ENCODE data around the gene SCRT2. TPM values are rescaled to one million over a fixed set of nuclear protein-coding genes. Genes with fewer than 3 reads are reported as not detected.

The SCRT2 gene
- total RNA-seq, 1 donor from 2014 or later, result not detected

DNA sequence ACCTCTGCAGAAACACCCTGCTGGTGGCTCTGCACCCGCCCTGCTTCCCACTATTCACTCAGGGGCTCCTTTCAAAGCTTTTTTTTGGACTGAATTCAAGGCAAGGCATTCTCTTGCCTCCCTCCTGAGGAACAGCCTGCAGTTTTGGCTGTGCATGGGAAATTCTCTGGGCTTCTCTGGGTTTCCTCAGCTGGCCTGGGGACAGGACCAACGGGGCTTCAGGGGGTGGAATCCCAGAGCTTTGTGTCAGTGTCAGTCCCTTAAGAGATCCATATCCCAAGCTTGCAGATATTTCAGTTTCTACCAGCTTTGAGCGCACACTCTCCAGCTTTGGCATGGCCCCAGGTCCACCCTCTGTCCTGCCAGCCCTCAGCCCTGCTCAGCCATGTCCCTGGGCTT, 2.0 kb downstream of the SCRT2 start:
- H3K4me2 ChIP-seq (ENCODE audit: low read length), result no peak overlapping the region
- Mint-ChIP-seq H3K27me3 (ENCODE audit: low read depth, unreplicated experiment) (peaks cover 67% of the 10 kb centered on the region), H3K36me3 (ENCODE audit: low read depth, unreplicated experiment) (peaks cover 2% of the 10 kb centered on the region), H3K9me3 (ENCODE audit: unreplicated experiment) (no peaks in the 10 kb centered on the region), H3K4me1 (ENCODE audit: low read depth, unreplicated experiment) (peaks cover 8% of the 10 kb centered on the region), H3K27ac (ENCODE audit: unreplicated experiment) (no peak overlapping the region), H3K4me3 (ENCODE audit: unreplicated experiment) (no peak overlapping the region)
- H3K9me3 ChIP-seq (ENCODE audit: insufficient read depth, low read depth, low read length), result no peaks in the 10 kb centered on the region
- TF ChIP-seq EZH2 (IDR thresholded peaks at IDR 0.05; ENCODE audit: insufficient read depth, low read length), result no peak
- TF ChIP-seq, protein P1, sequence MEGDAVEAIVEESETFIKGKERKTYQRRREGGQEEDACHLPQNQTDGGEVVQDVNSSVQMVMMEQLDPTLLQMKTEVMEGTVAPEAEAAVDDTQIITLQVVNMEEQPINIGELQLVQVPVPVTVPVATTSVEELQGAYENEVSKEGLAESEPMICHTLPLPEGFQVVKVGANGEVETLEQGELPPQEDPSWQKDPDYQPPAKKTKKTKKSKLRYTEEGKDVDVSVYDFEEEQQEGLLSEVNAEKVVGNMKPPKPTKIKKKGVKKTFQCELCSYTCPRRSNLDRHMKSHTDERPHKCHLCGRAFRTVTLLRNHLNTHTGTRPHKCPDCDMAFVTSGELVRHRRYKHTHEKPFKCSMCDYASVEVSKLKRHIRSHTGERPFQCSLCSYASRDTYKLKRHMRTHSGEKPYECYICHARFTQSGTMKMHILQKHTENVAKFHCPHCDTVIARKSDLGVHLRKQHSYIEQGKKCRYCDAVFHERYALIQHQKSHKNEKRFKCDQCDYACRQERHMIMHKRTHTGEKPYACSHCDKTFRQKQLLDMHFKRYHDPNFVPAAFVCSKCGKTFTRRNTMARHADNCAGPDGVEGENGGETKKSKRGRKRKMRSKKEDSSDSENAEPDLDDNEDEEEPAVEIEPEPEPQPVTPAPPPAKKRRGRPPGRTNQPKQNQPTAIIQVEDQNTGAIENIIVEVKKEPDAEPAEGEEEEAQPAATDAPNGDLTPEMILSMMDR (IDR thresholded peaks at IDR 0.05; ENCODE audit: insufficient read depth, low read depth, low read length), result no peak
- no peak overlapping the region for H3K27ac ChIP-seq (ENCODE audit: low read depth, low read length)
- no peak for DNase-seq (ENCODE audit: low read depth)
- H3K36me3 ChIP-seq (ENCODE audit: insufficient read depth, low read length), result no peaks in the 10 kb centered on the region
- H3K9ac ChIP-seq (ENCODE audit: low read length), result no peak overlapping the region
- FAIRE-seq, result no peak
- H3K4me3 ChIP-seq (ENCODE audit: insufficient read depth, low read depth, low read length), result no peak overlapping the region
- no peaks in the 10 kb centered on the region for H3K79me2 ChIP-seq (ENCODE audit: insufficient read depth, low read length)
- peaks cover 10% of the 10 kb centered on the region for H4K20me1 ChIP-seq (ENCODE audit: insufficient read depth, low read length)
- no peak overlapping the region for H2AFZ ChIP-seq (ENCODE audit: low read depth, low read length)
- H3K27me3 ChIP-seq (ENCODE audit: insufficient read depth, low read length), result peaks cover 40% of the 10 kb centered on the region
- peaks cover 3% of the 10 kb centered on the region for H3K4me1 ChIP-seq (ENCODE audit: insufficient read depth, low read length)

GRCh38 chr20:672963-673602, 2.5 kb downstream of the SCRT2 start:
- Histone ChIP-seq H3K79me2 (ENCODE audit: insufficient read depth, low read length) (no peaks in the 10 kb centered on the region), H4K20me1 (ENCODE audit: insufficient read depth, low read length) (peaks cover 10% of the 10 kb centered on the region), H3K4me1 (ENCODE audit: insufficient read depth, low read length) (peaks cover 3% of the 10 kb centered on the region), H3K9me3 (ENCODE audit: insufficient read depth, low read depth, low read length) (no peaks in the 10 kb centered on the region), H3K27ac (ENCODE audit: low read depth, low read length) (no peak overlapping the region), H3K4me3 (ENCODE audit: insufficient read depth, low read depth, low read length) (no peak overlapping the region), H3K27me3 (ENCODE audit: insufficient read depth, low read length) (peaks cover 35% of the 10 kb centered on the region), H3K9ac (ENCODE audit: low read length) (no peak overlapping the region), H3K36me3 (ENCODE audit: insufficient read depth, low read length) (no peaks in the 10 kb centered on the region), H2AFZ (ENCODE audit: low read depth, low read length) (no peak overlapping the region), H3K4me2 (ENCODE audit: low read length) (no peak overlapping the region)
- no peak overlapping the region for H3K4me3 Mint-ChIP-seq (ENCODE audit: unreplicated experiment)
- DNase-seq (ENCODE audit: low read depth), result no peak
- no peak for FAIRE-seq
- TF ChIP-seq, protein P1 (IDR thresholded peaks at IDR 0.05; ENCODE audit: insufficient read depth, low read depth, low read length), result no peak
- TF ChIP-seq EZH2 (IDR thresholded peaks at IDR 0.05; ENCODE audit: insufficient read depth, low read length), result no peak
- H3K27ac Mint-ChIP-seq (ENCODE audit: unreplicated experiment), result no peak overlapping the region
- H3K36me3 Mint-ChIP-seq (ENCODE audit: low read depth, unreplicated experiment), result peaks cover 2% of the 10 kb centered on the region
- H3K9me3 Mint-ChIP-seq (ENCODE audit: unreplicated experiment), result no peaks in the 10 kb centered on the region
- peaks cover 66% of the 10 kb centered on the region for H3K27me3 Mint-ChIP-seq (ENCODE audit: low read depth, unreplicated experiment)
- peaks cover 9% of the 10 kb centered on the region for H3K4me1 Mint-ChIP-seq (ENCODE audit: low read depth, unreplicated experiment)

Data from astrocyte (in vitro differentiated cells and primary cell).